ENCODE measurements around the gene PRSS38. TPM values are rescaled to one million over a fixed set of nuclear protein-coding genes. Genes with fewer than 3 reads are reported as not detected.

Gene PRSS38
- polyA plus RNA-seq, 3 donors, result not detected

DNA sequence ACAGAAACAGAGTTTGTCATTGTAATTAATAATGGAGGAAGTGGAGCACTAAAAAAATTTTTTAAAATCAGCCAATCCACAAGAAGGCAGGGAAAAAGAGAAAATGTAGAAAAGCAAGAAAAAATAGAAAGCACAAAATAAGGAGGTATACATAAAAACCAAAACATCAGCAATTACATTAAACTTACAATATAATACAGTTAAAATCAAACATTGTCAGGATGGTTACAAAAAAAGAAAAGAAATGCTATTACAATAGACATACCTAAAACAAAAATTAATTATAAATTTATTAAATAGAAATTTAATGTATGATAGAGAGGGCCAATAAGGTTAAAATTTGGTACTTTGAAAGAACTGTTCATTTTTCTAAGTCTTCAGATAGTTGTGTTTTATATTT lies 38.7 kb downstream of the PRSS38 start:
- intact Hi-C loops (cut with micrococcal nuclease), result no loop called here
- TF ChIP-seq, protein P1, sequence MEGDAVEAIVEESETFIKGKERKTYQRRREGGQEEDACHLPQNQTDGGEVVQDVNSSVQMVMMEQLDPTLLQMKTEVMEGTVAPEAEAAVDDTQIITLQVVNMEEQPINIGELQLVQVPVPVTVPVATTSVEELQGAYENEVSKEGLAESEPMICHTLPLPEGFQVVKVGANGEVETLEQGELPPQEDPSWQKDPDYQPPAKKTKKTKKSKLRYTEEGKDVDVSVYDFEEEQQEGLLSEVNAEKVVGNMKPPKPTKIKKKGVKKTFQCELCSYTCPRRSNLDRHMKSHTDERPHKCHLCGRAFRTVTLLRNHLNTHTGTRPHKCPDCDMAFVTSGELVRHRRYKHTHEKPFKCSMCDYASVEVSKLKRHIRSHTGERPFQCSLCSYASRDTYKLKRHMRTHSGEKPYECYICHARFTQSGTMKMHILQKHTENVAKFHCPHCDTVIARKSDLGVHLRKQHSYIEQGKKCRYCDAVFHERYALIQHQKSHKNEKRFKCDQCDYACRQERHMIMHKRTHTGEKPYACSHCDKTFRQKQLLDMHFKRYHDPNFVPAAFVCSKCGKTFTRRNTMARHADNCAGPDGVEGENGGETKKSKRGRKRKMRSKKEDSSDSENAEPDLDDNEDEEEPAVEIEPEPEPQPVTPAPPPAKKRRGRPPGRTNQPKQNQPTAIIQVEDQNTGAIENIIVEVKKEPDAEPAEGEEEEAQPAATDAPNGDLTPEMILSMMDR (IDR thresholded peaks at IDR 0.05), result no peak
- H3K4me3 Mint-ChIP-seq, result no peak overlapping the region

DNA sequence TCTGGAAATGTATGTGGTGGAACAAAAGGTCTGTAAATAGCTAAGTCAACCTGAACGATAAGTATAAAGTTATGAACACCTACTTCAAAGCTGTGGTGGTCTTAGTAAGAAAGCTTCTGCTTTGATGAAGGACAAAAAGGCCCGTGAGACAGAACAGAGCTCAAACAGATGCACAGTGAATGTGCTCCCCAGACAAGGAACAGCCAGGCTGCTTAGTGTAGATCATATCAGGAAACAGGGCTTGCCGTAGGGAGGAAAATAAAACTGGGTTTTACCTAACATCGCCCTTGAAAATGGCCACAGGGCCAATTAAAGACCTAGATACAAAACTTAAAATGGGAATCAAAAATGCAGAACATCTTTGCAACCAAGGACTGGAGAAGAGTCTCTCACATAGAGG lies 40.2 kb downstream of the PRSS38 start:
- no peak for DNase-seq
- Histone ChIP-seq H2AFZ (ENCODE audit: insufficient read depth, low read depth, low read length, poor library complexity, severe bottlenecking) (no peak overlapping the region), H3K4me2 (replicated peaks; ENCODE audit: extremely low read depth, low read length, poor library complexity, severe bottlenecking) (no peak overlapping the region), H3K4me1 (ENCODE audit: control insufficient read depth in 1 of 2, insufficient read depth in 2 of 2, low read length in 2 of 2) (no peaks in the 10 kb centered on the region), H3K27me3 (ENCODE audit: control insufficient read depth in 2 of 2, insufficient read depth in 2 of 2, low read length in 2 of 2) (no peaks in the 10 kb centered on the region), H3K9me3 (replicated peaks in 1 of 2; ENCODE audit: control insufficient read depth in 1 of 2, insufficient read depth in 1 of 2, low read length in 2 of 2) (no peaks in the 10 kb centered on the region), H3K79me2 (ENCODE audit: insufficient read depth, low read length) (no peaks in the 10 kb centered on the region), H3K27ac (ENCODE audit: low read depth in 1 of 2, low read length in 2 of 2) (no peak overlapping the region), H3K36me3 (replicated peaks in 1 of 2; ENCODE audit: control insufficient read depth in 1 of 2, insufficient read depth in 2 of 2, low read length in 2 of 2) (no peaks in the 10 kb centered on the region), H3K4me3 (replicated peaks in 1 of 3; ENCODE audit: low read depth in 2 of 3, low read length in 3 of 3) (no peak overlapping the region), H3K9ac (ENCODE audit: insufficient read depth, low read length, poor library complexity, severe bottlenecking) (no peak overlapping the region), H4K20me1 (ENCODE audit: insufficient read depth, low read length) (no peaks in the 10 kb centered on the region)
- 87% methylated on average over 3 of the region's 4 CpGs for WGBS (ENCODE audit: insufficient coverage)
- Mint-ChIP-seq H3K4me3 (no peak overlapping the region), H3K36me3 (no peaks in the 10 kb centered on the region), H3K27me3 (ENCODE audit: low read depth in 3 of 3) (peaks cover 0 to 3% (median 2%) of the 10 kb centered on the region in 3 donors), H3K9me3 (peaks cover 0 to 7% (median 4%) of the 10 kb centered on the region in 7 donors), H3K4me1 (no peaks in the 10 kb centered on the region), H3K27ac (no peak overlapping the region)
- intact Hi-C loops (cut with micrococcal nuclease), result no loop called here
- TF ChIP-seq, protein P1 (IDR thresholded peaks at IDR 0.05), result no peak

More for the DNA sequence above, 38.7 kb downstream of the PRSS38 start:
- Histone ChIP-seq H3K9me3 (replicated peaks in 1 of 2; ENCODE audit: control insufficient read depth in 1 of 2, insufficient read depth in 1 of 2, low read length in 2 of 2) (no peaks in the 10 kb centered on the region), H3K4me3 (replicated peaks in 1 of 3; ENCODE audit: low read depth in 2 of 3, low read length in 3 of 3) (no peak overlapping the region), H3K4me2 (replicated peaks; ENCODE audit: extremely low read depth, low read length, poor library complexity, severe bottlenecking) (no peak overlapping the region), H3K36me3 (replicated peaks in 1 of 2; ENCODE audit: control insufficient read depth in 1 of 2, insufficient read depth in 2 of 2, low read length in 2 of 2) (no peaks in the 10 kb centered on the region), H3K27me3 (ENCODE audit: control insufficient read depth in 2 of 2, insufficient read depth in 2 of 2, low read length in 2 of 2) (no peaks in the 10 kb centered on the region), H3K27ac (ENCODE audit: low read depth in 1 of 2, low read length in 2 of 2) (no peak overlapping the region), H4K20me1 (ENCODE audit: insufficient read depth, low read length) (no peaks in the 10 kb centered on the region), H3K9ac (ENCODE audit: insufficient read depth, low read length, poor library complexity, severe bottlenecking) (no peak overlapping the region), H3K4me1 (ENCODE audit: control insufficient read depth in 1 of 2, insufficient read depth in 2 of 2, low read length in 2 of 2) (no peaks in the 10 kb centered on the region), H3K79me2 (ENCODE audit: insufficient read depth, low read length) (no peaks in the 10 kb centered on the region), H2AFZ (ENCODE audit: insufficient read depth, low read depth, low read length, poor library complexity, severe bottlenecking) (no peak overlapping the region)
- H3K36me3 Mint-ChIP-seq, result no peaks in the 10 kb centered on the region
- no peaks in the 10 kb centered on the region for H3K4me1 Mint-ChIP-seq
- peaks cover 0 to 7% (median 3%) of the 10 kb centered on the region in 7 donors for H3K9me3 Mint-ChIP-seq
- no peak for DNase-seq
- peaks cover 0 to 2% (median 1%) of the 10 kb centered on the region in 3 donors for H3K27me3 Mint-ChIP-seq (ENCODE audit: low read depth in 3 of 3)
- H3K27ac Mint-ChIP-seq, result no peak overlapping the region

All from CD14-positive monocyte (primary cell).